NCI-H128 (cell line): ENCODE measurements around the gene CD79A.

Source experiments
- DNase-seq: peaks from one replicate; lab custom pipeline; 2025; ENCODE audit not compliant: unreplicated experiment; lab: John Stamatoyannopoulos, UW

CD79A gene

GRCh38 chr19:41883463-41883820, 6.4 kb downstream of the CD79A start:
- no peak for DNase-seq

- DNase-seq = peak; percentile 95
These were observed 7.0 kb downstream of the CD79A start for GRCh38 chr19:41883821-41884733.

GRCh38 chr19:41886761-41887710, 10.0 kb downstream of the CD79A start:
- no peak for DNase-seq

GRCh38 chr19:41887711-41888382, 10.8 kb downstream of the CD79A start:
- DNase-seq = peak; percentile 17

GRCh38 chr19:41888926-41889325, 11.8 kb downstream of the CD79A start:
- DNase-seq = no peak

- no peak for DNase-seq
These were observed 12.8 kb downstream of the CD79A start for GRCh38 chr19:41889896-41890295.

- no peak for DNase-seq
These were observed 13.9 kb downstream of the CD79A start for GRCh38 chr19:41890936-41891335.

- no peak for DNase-seq
These were observed 15.3 kb downstream of the CD79A start for GRCh38 chr19:41892173-41892902.

GRCh38 chr19:41893899-41894298, 16.8 kb downstream of the CD79A start:
- no peak for DNase-seq

- no peak for DNase-seq
These were observed 17.3 kb downstream of the CD79A start for GRCh38 chr19:41894350-41894749.

GRCh38 chr19:41895745-41896580, 18.9 kb downstream of the CD79A start:
- no peak for DNase-seq

GRCh38 chr19:41896581-41896942, 19.5 kb downstream of the CD79A start:
- no peak for DNase-seq

GRCh38 chr19:41897181-41897580, 20.1 kb downstream of the CD79A start:
- DNase-seq = no peak

- DNase-seq = no peak
These were observed 20.7 kb downstream of the CD79A start for GRCh38 chr19:41897820-41898219.

- no peak for DNase-seq
These were observed 21.2 kb downstream of the CD79A start for GRCh38 chr19:41898235-41898634.

- no peak for DNase-seq
These were observed 24.8 kb downstream of the CD79A start for GRCh38 chr19:41901707-41902360.

GRCh38 chr19:41902594-41902993, 25.5 kb downstream of the CD79A start:
- DNase-seq = no peak

- no peak for DNase-seq
These were observed 26.3 kb downstream of the CD79A start for GRCh38 chr19:41903193-41903953.
